ENCODE results near the gene GPATCH2L.

GPATCH2L gene

DNA sequence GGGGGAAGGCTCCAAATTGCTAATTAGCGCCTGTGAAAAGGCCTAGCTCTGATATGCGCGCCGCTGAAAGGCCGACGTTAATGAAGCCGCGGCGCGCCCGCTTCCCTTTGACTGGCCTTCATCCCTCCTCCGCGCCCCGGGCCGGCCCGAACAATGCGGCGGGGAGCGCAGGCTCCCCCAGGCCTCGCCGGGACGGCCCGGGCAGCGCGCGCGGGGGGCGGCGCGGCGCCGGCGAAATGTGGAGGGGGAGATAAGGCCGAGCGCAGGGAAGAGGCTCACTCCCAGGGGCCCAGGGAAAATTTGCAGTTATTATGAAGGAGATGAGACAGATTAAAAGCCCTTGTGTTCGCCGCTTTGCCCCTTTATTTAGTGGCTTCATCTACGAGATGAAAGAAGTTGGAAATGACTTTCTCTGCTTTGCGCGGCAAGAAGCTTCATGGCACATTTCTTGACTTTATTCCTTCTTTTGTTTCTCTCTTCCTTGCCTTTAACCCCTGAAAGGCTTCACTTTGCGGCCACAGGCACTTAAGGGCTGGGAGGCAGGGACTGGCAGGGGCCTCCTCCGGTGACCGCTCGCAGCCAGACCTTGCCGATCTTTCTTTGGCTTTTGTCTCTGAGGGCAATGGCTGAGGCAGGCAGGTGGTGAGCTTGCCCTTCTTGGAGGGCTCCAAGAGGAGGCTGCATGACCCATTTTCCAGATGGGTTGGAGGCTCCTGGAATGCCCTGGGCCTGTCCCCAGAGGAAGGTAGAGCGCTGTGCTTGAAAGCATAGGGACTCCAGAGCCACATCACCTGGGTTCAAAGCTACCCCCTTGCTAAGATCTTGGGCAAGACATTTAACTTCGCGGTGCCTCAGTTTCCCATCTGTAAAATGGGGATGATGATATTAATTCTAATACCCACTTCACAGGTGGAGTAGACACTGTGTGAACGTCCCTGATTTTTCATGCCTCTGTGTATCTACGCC is 12.7 kb upstream of the GPATCH2L start:
- Histone ChIP-seq H3K4me1 (ENCODE audit: low read depth, poor library complexity, severe bottlenecking) (no peaks in the 10 kb centered on the region), H3K4me2 (no peak overlapping the region), H4K20me1 (ENCODE audit: insufficient read depth) (no peaks in the 10 kb centered on the region), H3K27ac (no peak overlapping the region), H3K27me3 (ENCODE audit: insufficient read depth, low read depth) (no peaks in the 10 kb centered on the region), H3K9ac (no peak overlapping the region), H2AFZ (ENCODE audit: low read depth) (no peak overlapping the region), H3K79me2 (ENCODE audit: insufficient read depth, low read depth) (no peaks in the 10 kb centered on the region), H3K4me3 (IDR thresholded peaks at IDR 0.05; ENCODE audit: insufficient read depth, low read depth, low read length) (no peak overlapping the region), H3K36me3 (ENCODE audit: insufficient read depth) (no peaks in the 10 kb centered on the region)
- TF ChIP-seq, protein P1, sequence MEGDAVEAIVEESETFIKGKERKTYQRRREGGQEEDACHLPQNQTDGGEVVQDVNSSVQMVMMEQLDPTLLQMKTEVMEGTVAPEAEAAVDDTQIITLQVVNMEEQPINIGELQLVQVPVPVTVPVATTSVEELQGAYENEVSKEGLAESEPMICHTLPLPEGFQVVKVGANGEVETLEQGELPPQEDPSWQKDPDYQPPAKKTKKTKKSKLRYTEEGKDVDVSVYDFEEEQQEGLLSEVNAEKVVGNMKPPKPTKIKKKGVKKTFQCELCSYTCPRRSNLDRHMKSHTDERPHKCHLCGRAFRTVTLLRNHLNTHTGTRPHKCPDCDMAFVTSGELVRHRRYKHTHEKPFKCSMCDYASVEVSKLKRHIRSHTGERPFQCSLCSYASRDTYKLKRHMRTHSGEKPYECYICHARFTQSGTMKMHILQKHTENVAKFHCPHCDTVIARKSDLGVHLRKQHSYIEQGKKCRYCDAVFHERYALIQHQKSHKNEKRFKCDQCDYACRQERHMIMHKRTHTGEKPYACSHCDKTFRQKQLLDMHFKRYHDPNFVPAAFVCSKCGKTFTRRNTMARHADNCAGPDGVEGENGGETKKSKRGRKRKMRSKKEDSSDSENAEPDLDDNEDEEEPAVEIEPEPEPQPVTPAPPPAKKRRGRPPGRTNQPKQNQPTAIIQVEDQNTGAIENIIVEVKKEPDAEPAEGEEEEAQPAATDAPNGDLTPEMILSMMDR (conservative IDR thresholded peaks at IDR 0.05; ENCODE audit: low read depth, low read length) = no peak

DNA sequence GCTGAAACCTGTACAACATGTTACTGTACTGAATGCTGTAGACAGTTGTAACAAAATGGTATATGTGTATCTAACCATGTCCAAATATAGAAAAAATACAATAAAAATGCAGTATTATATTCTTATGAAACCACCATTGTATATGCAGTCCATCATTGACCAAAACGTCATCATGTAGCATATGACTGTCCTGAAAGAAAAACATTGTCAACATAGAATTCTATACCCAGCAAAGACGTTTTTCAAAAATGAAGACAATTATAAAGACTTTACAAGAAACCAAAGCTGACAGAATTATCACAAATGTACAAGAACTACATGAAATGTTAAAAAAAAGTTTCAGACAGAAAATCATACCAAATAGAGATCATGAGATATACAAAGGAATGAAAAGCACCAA is 8.1 kb upstream of the GPATCH2L start:
- no peaks in the 10 kb centered on the region for H3K4me1 ChIP-seq (ENCODE audit: low read depth, poor library complexity, severe bottlenecking)
- no peak overlapping the region for H3K4me3 ChIP-seq (IDR thresholded peaks at IDR 0.05; ENCODE audit: insufficient read depth, low read depth, low read length)

DNA sequence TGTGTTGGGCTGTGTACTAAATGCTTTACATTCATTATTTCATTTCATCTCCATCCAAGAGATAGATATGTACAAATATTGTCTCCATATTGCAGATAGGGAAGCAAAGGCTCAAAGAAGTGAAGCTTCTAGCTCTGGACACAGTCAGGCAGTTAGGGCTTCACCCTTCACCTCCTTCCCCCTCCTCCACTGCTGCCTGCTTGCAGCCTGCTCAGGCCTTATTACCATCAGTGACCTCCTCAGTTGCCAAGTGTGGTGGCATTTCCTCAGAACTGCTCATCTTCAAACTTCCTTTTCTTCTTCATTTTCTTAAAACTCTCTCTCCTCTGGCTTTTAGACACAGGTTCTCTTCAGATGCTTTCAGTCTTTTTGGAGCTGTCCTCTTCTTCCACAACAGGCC is 4.7 kb upstream of the GPATCH2L start:
- Histone ChIP-seq H3K4me3 (IDR thresholded peaks at IDR 0.05; ENCODE audit: insufficient read depth, low read depth, low read length) (no peak overlapping the region), H3K9ac (no peak overlapping the region), H4K20me1 (ENCODE audit: insufficient read depth) (no peaks in the 10 kb centered on the region), H3K4me1 (ENCODE audit: low read depth, poor library complexity, severe bottlenecking) (peaks cover 6% of the 10 kb centered on the region), H2AFZ (ENCODE audit: low read depth) (no peak overlapping the region), H3K36me3 (ENCODE audit: insufficient read depth) (no peaks in the 10 kb centered on the region), H3K79me2 (ENCODE audit: insufficient read depth, low read depth) (0 out of 2 replicates have a peak, but pooled peaks cover 1% of the 10 kb centered on the region), H3K27me3 (ENCODE audit: insufficient read depth, low read depth) (no peaks in the 10 kb centered on the region), H3K4me2 (no peak overlapping the region), H3K27ac (no peak overlapping the region)
- TF ChIP-seq, protein P1 (conservative IDR thresholded peaks at IDR 0.05; ENCODE audit: low read depth, low read length) = no peak

More for the DNA sequence above, 8.1 kb upstream of the GPATCH2L start:
- Histone ChIP-seq H3K27ac (no peak overlapping the region), H3K27me3 (ENCODE audit: insufficient read depth, low read depth) (no peaks in the 10 kb centered on the region), H4K20me1 (ENCODE audit: insufficient read depth) (no peaks in the 10 kb centered on the region), H2AFZ (ENCODE audit: low read depth) (no peak overlapping the region), H3K79me2 (ENCODE audit: insufficient read depth, low read depth) (no peaks in the 10 kb centered on the region), H3K9ac (no peak overlapping the region), H3K4me2 (no peak overlapping the region), H3K36me3 (ENCODE audit: insufficient read depth) (no peaks in the 10 kb centered on the region)
- TF ChIP-seq, protein P1 (conservative IDR thresholded peaks at IDR 0.05; ENCODE audit: low read depth, low read length) = no peak

DNA sequence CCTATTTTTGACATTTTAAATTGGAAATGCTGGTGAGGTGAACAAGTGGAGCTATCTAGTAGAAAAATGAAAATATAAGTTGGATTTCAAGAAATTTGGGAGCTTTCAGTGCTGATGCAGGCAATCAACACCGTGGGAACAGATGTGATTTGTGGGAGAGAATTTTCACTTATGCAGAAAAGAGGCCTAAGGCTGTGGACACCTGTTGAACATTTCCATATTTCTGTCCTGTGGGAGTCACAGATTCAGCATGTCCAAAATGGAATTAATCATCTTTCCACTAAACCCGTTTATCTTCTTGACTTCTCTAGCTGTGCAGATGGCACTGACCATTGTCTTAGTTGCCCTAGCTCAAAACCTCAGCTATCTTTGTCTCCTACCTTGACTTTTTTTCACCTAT is 2.5 kb upstream of the GPATCH2L start:
- Histone ChIP-seq H3K27me3 (ENCODE audit: insufficient read depth, low read depth) (no peaks in the 10 kb centered on the region), H3K9ac (no peak overlapping the region), H2AFZ (ENCODE audit: low read depth) (no peak overlapping the region), H4K20me1 (ENCODE audit: insufficient read depth) (no peaks in the 10 kb centered on the region), H3K4me2 (no peak overlapping the region), H3K4me1 (ENCODE audit: low read depth, poor library complexity, severe bottlenecking) (peaks cover 21% of the 10 kb centered on the region), H3K27ac (no peak overlapping the region), H3K36me3 (ENCODE audit: insufficient read depth) (no peaks in the 10 kb centered on the region), H3K79me2 (ENCODE audit: insufficient read depth, low read depth) (peaks cover 23% of the 10 kb centered on the region; the same call in 1 of the 2 replicates), H3K4me3 (IDR thresholded peaks at IDR 0.05; ENCODE audit: insufficient read depth, low read depth, low read length) (no peak overlapping the region)
- TF ChIP-seq, protein P1 (conservative IDR thresholded peaks at IDR 0.05; ENCODE audit: low read depth, low read length) = no peak
